Measurements from ENCODE around the gene ARSI. TPM values are rescaled to one million over a fixed set of nuclear protein-coding genes. Genes with fewer than 3 reads are reported as not detected.

Gene ARSI
- total RNA-seq, 1 donor: 4.7 TPM

DNA sequence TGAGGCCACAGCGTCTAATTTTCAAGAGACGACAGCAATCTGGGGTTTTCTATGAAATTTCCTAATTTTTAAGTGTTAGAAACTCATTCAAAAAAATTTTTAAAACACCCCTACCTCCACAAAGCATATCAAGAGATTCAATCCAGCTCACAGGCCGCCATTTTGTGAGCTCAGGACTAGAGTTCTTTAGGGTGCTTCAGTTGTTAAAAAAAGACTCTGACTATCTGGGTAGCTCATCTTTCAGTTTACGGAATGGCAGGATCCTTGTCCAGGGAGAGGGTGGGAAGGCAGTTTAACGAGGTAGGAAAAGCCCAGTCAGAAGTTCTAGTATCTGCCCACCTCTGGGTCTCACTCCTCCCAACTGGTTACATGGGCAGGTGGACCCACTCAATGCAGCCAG, 56.3 kb downstream of the ARSI start:
- no peaks in the 10 kb centered on the region for H3K9me3 ChIP-seq (ENCODE audit: low read depth, low read length)
- no peak overlapping the region for H3K4me2 ChIP-seq (ENCODE audit: insufficient read depth, low read length)
- DNase-seq (ENCODE audit: insufficient read length, low spot score, missing footprints): no peak
- no peaks in the 10 kb centered on the region for H3K27me3 ChIP-seq (ENCODE audit: insufficient read depth, low read length)
- TF ChIP-seq, protein P1, sequence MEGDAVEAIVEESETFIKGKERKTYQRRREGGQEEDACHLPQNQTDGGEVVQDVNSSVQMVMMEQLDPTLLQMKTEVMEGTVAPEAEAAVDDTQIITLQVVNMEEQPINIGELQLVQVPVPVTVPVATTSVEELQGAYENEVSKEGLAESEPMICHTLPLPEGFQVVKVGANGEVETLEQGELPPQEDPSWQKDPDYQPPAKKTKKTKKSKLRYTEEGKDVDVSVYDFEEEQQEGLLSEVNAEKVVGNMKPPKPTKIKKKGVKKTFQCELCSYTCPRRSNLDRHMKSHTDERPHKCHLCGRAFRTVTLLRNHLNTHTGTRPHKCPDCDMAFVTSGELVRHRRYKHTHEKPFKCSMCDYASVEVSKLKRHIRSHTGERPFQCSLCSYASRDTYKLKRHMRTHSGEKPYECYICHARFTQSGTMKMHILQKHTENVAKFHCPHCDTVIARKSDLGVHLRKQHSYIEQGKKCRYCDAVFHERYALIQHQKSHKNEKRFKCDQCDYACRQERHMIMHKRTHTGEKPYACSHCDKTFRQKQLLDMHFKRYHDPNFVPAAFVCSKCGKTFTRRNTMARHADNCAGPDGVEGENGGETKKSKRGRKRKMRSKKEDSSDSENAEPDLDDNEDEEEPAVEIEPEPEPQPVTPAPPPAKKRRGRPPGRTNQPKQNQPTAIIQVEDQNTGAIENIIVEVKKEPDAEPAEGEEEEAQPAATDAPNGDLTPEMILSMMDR (IDR thresholded peaks at IDR 0.05; ENCODE audit: extremely low read depth, low read depth, low read length): no peak
- no peaks in the 10 kb centered on the region for H3K4me1 ChIP-seq (ENCODE audit: insufficient read depth, low read length)
- no peak overlapping the region for H2AFZ ChIP-seq (ENCODE audit: low read length)
- no peaks in the 10 kb centered on the region for H3K79me2 ChIP-seq (ENCODE audit: insufficient read depth, low read length)
- H3K36me3 ChIP-seq (ENCODE audit: insufficient read depth, low read length): no peaks in the 10 kb centered on the region
- no peaks in the 10 kb centered on the region for H4K20me1 ChIP-seq (ENCODE audit: insufficient read depth, low read length)
- no peak overlapping the region for H3K27ac ChIP-seq (ENCODE audit: low read depth, low read length)
- no peak overlapping the region for H3K4me3 ChIP-seq (ENCODE audit: insufficient read depth, low read length)

Other genes starting within 250 kb of the ARSI start
- gene CSF1R, start 216.4 kb downstream of the ARSI start, total RNA-seq: 0.36 and 0.88 TPM in 2 replicates
- gene PDGFRB, start 147.1 kb downstream of the ARSI start, total RNA-seq: 531 and 567 TPM in 2 replicates
- 0.29 and 0.36 TPM in 2 replicates for gene CDX1, start 136.1 kb downstream of the ARSI start, total RNA-seq
- under 0.01 TPM in 1 of 2 replicates, not detected in the other for gene SLC6A7, start 112.8 kb downstream of the ARSI start, total RNA-seq
- 0.36 and 0.88 TPM in 2 replicates for gene CAMK2A, start 13.1 kb downstream of the ARSI start, total RNA-seq
- gene TCOF1, start 54.8 kb upstream of the ARSI start, total RNA-seq: 12.3 and 12.4 TPM in 2 replicates
- gene CD74, start 110.0 kb upstream of the ARSI start, total RNA-seq: 21.4 and 83.4 TPM in 2 replicates
- gene RPS14, start 146.8 kb upstream of the ARSI start, total RNA-seq: 1,720 and 2,211 TPM in 2 replicates
- gene NDST1, start 205.2 kb upstream of the ARSI start, total RNA-seq: 89.9 and 104 TPM in 2 replicates

All from osteoblast (primary cell).